Neural progenitor cell (in vitro differentiated cells): Measurements from ENCODE around the gene TP53BP2.

Experiments
- EZH2 ChIP-seq: fragments of 200-600 bp; sonication (generic); IDR thresholded peaks from 2 replicates; pipeline ENCODE4 v1.6.1; 2017; ENCODE audit warnings: antibody characterized with exemption, mild to moderate bottlenecking, moderate library complexity
- EZH2phosphoT487 ChIP-seq: fragments of 200-600 bp; sonication (generic); IDR thresholded peaks from 2 replicates; pipeline ENCODE4 v1.6.1; 2017; ENCODE audit warnings: antibody characterized with exemption
- TF ChIP-seq, protein P1 (sequence below): fragments of 200-600 bp; sonication (generic); IDR thresholded peaks from 2 replicates; pipeline ENCODE4 v1.5.1; 2017; ENCODE audit warnings: antibody characterized with exemption, mild to moderate bottlenecking

DNA sequence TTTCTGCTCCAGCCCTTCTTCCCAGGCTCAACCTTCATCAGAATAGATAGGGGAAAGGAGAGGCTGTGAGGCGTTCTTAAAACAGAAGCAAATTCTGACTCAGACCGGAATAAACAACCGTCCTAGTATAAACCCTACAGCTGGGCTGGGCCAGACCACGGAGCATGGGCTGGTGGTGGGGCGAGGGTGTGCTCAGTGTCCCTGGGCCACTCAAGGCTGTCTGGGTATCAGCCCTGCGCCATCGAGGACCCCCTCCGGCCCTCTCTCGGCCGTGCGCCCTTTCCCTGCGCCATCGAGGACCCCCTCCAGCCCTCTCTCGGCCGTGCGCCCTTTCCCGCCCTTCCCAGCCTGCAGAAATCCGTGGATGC lies 97.4 kb downstream of the TP53BP2 start:
- TF ChIP-seq, protein P1, sequence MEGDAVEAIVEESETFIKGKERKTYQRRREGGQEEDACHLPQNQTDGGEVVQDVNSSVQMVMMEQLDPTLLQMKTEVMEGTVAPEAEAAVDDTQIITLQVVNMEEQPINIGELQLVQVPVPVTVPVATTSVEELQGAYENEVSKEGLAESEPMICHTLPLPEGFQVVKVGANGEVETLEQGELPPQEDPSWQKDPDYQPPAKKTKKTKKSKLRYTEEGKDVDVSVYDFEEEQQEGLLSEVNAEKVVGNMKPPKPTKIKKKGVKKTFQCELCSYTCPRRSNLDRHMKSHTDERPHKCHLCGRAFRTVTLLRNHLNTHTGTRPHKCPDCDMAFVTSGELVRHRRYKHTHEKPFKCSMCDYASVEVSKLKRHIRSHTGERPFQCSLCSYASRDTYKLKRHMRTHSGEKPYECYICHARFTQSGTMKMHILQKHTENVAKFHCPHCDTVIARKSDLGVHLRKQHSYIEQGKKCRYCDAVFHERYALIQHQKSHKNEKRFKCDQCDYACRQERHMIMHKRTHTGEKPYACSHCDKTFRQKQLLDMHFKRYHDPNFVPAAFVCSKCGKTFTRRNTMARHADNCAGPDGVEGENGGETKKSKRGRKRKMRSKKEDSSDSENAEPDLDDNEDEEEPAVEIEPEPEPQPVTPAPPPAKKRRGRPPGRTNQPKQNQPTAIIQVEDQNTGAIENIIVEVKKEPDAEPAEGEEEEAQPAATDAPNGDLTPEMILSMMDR = no peak
- no peak for TF ChIP-seq EZH2phosphoT487
- TF ChIP-seq EZH2 = no peak
